Central memory CD8-positive, alpha-beta T cell (primary cell): Measurements from ENCODE around the gene DNMT3A.

Experiments
- ATAC-seq: fragments of 150-1000 bp; cut with Tn5 transposase; replicated peaks from 2 replicates; pipeline ENCODE4 v1.10.0; 2022; ENCODE audit warnings: mild to moderate bottlenecking, moderate FRiP score, moderate number of reproducible peaks; ENCODE audit not compliant: poor library complexity, severe bottlenecking; ENCODE audit errors: extremely low read depth
- DNase-seq, 2 donors: peaks; one replicate each; pipeline ENCODE4 v3.0.0; 2021; ENCODE audit warnings: low spot score in 2 of 2
- H3K27ac Mint-ChIP-seq: one replicate; pipeline ENCODE4 v1.8.0; 2022; ENCODE audit warnings: low read depth, mild to moderate bottlenecking, moderate library complexity, mixed read lengths
- H3K27me3 Mint-ChIP-seq: one replicate; pipeline ENCODE4 v1.8.0; 2022; ENCODE audit warnings: mixed read lengths
- H3K36me3 Mint-ChIP-seq: one replicate; pipeline ENCODE4 v1.8.0; 2022; ENCODE audit warnings: mild to moderate bottlenecking, moderate library complexity, mixed read lengths; ENCODE audit not compliant: insufficient read depth
- H3K4me1 Mint-ChIP-seq: one replicate; pipeline ENCODE4 v1.8.0; 2022; ENCODE audit warnings: mixed read lengths
- H3K4me3 Mint-ChIP-seq: one replicate; pipeline ENCODE4 v1.8.0; 2022; ENCODE audit warnings: mild to moderate bottlenecking, moderate library complexity, mixed read lengths
- H3K9me3 Mint-ChIP-seq: one replicate; pipeline ENCODE4 v1.8.0; 2022; ENCODE audit warnings: mixed read lengths

Gene DNMT3A

GRCh38 chr2:25301453-25302352 is 40.0 kb downstream of the DNMT3A start:
- Mint-ChIP-seq H3K36me3 (no peaks in the 10 kb centered on the region), H3K27ac (peak overlapping the region; percentile 88), H3K9me3 (no peaks in the 10 kb centered on the region), H3K27me3 (no peaks in the 10 kb centered on the region), H3K4me1 (peaks cover 31% of the 10 kb centered on the region), H3K4me3 (peak overlapping the region; percentile 12)
- ATAC-seq (peak; percentile 81), DNase-seq (no peak)

DNA sequence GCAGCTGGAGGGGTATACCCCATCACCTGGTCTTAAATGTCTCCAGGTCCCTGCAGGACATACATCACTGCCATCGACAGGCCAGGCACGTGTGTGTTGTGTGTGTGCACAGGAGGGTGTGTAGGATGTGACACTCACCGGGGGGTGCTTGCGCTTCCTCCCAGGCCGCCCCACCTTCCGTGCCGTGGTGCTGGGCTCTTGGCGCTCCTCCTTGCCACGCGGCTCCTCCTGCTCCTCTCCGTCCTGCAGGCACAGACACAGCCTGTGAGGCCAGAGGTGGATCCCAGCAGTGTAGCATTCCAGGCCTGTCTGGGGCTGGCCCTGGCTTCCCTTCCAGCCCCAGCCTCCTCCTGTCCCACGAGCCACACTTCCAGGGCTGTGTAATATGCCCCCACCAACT is 41.7 kb downstream of the DNMT3A start:
- no peak overlapping the region for H3K4me3 Mint-ChIP-seq
- no peaks in the 10 kb centered on the region for H3K27me3 Mint-ChIP-seq
- ATAC-seq (no peak), DNase-seq (no peak)
- peaks cover 35% of the 10 kb centered on the region for H3K4me1 Mint-ChIP-seq
- H3K27ac Mint-ChIP-seq: no peak overlapping the region
- H3K9me3 Mint-ChIP-seq: no peaks in the 10 kb centered on the region
- H3K36me3 Mint-ChIP-seq: peaks cover 5% of the 10 kb centered on the region

DNA sequence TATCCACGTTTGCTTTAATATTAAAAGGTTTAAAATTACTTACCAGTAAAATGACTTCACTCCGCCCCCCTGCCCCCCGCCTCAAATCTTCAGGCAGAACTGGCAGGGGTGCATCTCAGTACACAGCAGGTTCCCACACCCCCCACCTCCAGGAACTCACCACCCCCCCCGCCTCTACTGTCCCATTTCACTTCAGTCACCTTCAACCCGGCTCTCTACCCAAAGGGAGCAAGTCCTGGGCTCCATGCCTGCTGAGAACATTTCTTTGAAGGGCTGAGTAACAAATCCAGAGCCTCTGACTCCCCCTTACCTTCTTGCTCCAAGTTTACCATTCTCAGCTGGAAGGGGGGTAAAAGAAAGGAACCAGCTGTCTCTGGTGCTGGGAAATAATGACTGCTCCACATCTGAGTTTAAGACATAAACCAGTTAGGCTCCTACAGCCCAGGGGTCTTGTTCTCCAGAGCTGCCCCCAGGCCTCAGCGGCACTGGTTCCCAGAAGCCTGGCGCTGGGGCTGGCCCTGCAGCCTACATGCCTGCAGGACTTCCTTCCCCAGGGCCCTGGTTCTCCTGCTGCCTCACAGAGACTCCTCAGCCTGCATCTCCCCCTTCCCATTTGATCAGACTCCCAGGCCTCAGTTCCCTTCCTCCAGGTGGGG is 42.8 kb downstream of the DNMT3A start:
- no peaks in the 10 kb centered on the region for H3K9me3 Mint-ChIP-seq
- no peak for DNase-seq
- peaks cover 41% of the 10 kb centered on the region for H3K4me1 Mint-ChIP-seq
- H3K36me3 Mint-ChIP-seq: peaks cover 5% of the 10 kb centered on the region
- H3K27ac Mint-ChIP-seq: no peak overlapping the region
- H3K4me3 Mint-ChIP-seq: no peak overlapping the region
- no peaks in the 10 kb centered on the region for H3K27me3 Mint-ChIP-seq
- ATAC-seq: no peak

GRCh38 chr2:25297738-25298137 is 44.0 kb downstream of the DNMT3A start:
- peak overlapping the region; percentile 67 for H3K27ac Mint-ChIP-seq
- no peak overlapping the region for H3K4me3 Mint-ChIP-seq
- DNase-seq (no peak), ATAC-seq (no peak)
- no peaks in the 10 kb centered on the region for H3K9me3 Mint-ChIP-seq
- peaks cover 50% of the 10 kb centered on the region for H3K4me1 Mint-ChIP-seq
- no peaks in the 10 kb centered on the region for H3K27me3 Mint-ChIP-seq
- peaks cover 5% of the 10 kb centered on the region for H3K36me3 Mint-ChIP-seq

- Mint-ChIP-seq H3K9me3 (no peaks in the 10 kb centered on the region), H3K27me3 (no peaks in the 10 kb centered on the region), H3K4me1 (peaks cover 42% of the 10 kb centered on the region), H3K36me3 (peaks cover 5% of the 10 kb centered on the region), H3K27ac (peak overlapping the region; percentile 94), H3K4me3 (peak overlapping the region; percentile 61)
- no peak for DNase-seq
- no peak for ATAC-seq
Measured at GRCh38 chr2:25295621-25296020, 46.1 kb downstream of the DNMT3A start.

DNA sequence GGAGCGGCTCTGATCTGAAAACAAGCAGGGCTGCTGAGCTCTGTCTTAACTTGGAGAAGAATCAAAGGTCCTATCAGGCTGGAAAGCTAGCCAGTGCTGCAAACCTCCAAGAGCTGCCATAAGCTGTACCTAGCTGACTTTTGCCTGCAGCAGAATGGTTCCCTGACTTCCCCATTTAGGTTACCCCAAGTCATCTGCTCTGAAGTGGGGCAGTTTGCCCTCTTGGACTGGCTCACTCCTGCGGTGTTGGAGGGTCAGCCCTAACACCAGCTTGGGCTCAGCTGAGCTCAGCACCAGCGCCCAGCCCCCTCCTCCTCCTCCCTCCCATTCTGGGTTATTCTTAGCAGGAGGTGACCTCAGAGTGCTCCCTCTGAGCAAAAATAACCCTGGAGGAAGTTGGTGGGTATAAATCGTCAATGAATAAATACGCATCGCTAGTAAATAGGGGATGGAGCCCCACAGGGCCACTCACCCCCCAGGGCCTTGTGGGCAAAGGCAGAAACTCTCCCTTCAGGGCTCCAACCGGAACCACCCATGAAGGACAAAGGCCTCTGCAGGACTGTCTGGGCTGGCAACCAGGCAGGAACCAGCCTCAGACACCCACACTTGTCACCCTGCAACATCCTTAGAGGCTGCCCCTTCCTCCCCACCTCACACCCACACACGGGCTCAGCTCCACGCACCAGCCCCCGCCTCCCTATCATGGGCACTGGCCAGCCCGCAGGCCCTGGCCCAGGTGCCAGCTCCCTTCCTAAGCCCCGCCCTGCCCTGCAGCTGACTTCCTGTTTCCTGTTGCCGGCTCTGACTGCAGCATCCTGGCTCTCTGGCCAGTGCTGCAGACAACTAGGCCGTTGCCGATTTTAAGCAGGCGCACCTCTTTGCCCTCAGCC is 46.9 kb downstream of the DNMT3A start:
- Mint-ChIP-seq H3K36me3 (peaks cover 8% of the 10 kb centered on the region), H3K9me3 (no peaks in the 10 kb centered on the region), H3K27ac (peak overlapping the region; percentile 94)

GRCh38 chr2:25293958-25294562 is 47.7 kb downstream of the DNMT3A start:
- no peak for ATAC-seq
- Mint-ChIP-seq H3K4me1 (peaks cover 42% of the 10 kb centered on the region), H3K4me3 (peak overlapping the region; percentile 61)

More for the DNA sequence above, 46.9 kb downstream of the DNMT3A start:
- Mint-ChIP-seq H3K4me3 (peak overlapping the region; percentile 61), H3K4me1 (peaks cover 42% of the 10 kb centered on the region), H3K27me3 (no peaks in the 10 kb centered on the region)
- DNase-seq (peak; percentile 53 to 76), ATAC-seq (peak; percentile 88)

DNA sequence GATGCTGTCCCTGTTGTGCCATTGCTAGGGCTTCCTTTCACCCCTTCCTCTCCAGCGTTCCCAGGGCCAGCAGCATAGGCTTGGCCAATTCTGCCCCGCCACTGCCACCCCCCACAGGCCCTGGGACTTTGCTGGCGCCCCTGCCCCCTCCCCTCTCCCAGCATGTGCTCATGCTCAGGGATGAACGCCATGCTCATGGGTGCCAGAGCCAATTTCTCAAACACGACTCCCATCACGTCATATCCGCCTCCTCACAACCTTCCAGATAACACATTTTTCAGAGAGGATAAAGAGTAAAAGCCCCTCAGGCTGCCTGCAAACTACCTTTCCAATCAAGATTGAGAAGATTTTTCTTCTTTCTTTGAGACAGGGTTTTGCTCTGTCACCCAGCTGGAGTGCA is 48.6 kb downstream of the DNMT3A start:
- Mint-ChIP-seq H3K36me3 (peaks cover 8% of the 10 kb centered on the region), H3K4me1 (peaks cover 42% of the 10 kb centered on the region), H3K27me3 (no peaks in the 10 kb centered on the region), H3K9me3 (no peaks in the 10 kb centered on the region), H3K27ac (peak overlapping the region; percentile 94), H3K4me3 (no peak overlapping the region)
- ATAC-seq (no peak), DNase-seq (no peak)

More at GRCh38 chr2:25293958-25294562, 47.7 kb downstream of the DNMT3A start:
- no peaks in the 10 kb centered on the region for H3K9me3 Mint-ChIP-seq
- peaks cover 8% of the 10 kb centered on the region for H3K36me3 Mint-ChIP-seq
- peak overlapping the region; percentile 94 for H3K27ac Mint-ChIP-seq
- DNase-seq: no peak
- no peaks in the 10 kb centered on the region for H3K27me3 Mint-ChIP-seq

DNA sequence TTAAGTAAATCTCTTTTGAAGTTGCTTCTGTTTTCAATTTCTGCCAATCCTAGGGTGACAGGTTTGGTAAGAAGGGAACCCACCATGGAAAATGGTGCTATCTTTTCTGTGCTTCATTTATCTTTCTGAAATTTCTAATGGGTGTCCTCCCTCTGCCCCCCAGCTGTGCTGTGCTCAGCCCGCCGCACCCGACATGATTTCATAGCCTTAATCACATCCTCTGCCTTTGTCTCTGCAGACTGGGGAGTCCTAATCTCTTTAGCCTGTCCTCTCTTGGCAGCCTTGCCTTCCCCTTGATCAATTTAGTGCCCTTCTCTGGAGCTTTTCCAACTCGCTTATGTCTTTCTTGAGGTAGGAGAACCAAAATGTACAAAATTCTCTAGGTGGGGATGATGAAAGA is 49.3 kb downstream of the DNMT3A start:
- no peak overlapping the region for H3K4me3 Mint-ChIP-seq
- DNase-seq: no peak
- peaks cover 8% of the 10 kb centered on the region for H3K36me3 Mint-ChIP-seq
- no peaks in the 10 kb centered on the region for H3K9me3 Mint-ChIP-seq
- no peaks in the 10 kb centered on the region for H3K27me3 Mint-ChIP-seq
- ATAC-seq: no peak
- peaks cover 42% of the 10 kb centered on the region for H3K4me1 Mint-ChIP-seq
- peak overlapping the region; percentile 23 for H3K27ac Mint-ChIP-seq

- no peak for ATAC-seq
- Mint-ChIP-seq H3K27me3 (no peaks in the 10 kb centered on the region), H3K4me1 (peaks cover 42% of the 10 kb centered on the region), H3K36me3 (peaks cover 5% of the 10 kb centered on the region), H3K4me3 (no peak overlapping the region), H3K27ac (no peak overlapping the region), H3K9me3 (no peaks in the 10 kb centered on the region)
- no peak for DNase-seq
Measured at GRCh38 chr2:25290811-25291495, 50.8 kb downstream of the DNMT3A start.

DNA sequence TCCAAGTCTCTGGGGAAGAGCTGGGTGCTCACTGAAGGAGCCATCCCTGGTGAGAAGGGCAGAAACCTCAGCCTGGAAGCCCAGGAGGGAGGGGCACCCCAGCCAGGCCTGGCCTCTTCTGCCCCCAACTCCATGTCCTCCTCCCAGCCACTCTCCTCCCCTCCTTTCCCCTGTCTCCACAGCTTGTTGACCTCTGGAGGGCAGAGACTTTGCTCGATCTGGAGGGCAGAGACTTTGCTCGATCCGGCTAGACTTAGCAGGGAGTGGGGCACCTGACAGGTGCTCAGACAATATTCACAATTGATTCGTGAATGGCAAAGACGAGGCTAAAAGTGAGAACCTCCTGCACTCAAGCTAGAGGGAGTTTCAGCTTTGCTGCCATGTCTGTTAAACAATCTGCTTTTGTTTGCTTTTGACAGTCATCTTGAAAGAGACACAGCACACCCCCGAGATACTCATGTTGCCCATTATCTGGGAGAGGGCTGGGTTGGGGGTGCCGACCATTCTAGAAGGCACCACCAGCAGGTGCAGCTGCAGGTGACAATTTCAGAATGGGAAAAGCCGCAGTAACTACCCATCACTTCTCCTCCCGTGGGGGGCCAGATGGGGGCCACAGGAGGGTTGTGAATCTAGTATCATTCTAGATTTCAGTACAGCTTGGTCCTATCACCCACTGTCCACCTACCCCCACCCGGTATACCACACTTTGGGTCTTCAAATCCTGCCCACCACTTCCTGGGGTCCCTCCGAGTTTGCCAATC is 54.8 kb downstream of the DNMT3A start:
- Mint-ChIP-seq H3K27me3 (no peaks in the 10 kb centered on the region), H3K4me1 (peaks cover 17% of the 10 kb centered on the region), H3K36me3 (peaks cover 6% of the 10 kb centered on the region), H3K4me3 (no peak overlapping the region), H3K27ac (no peak overlapping the region), H3K9me3 (no peaks in the 10 kb centered on the region)
- ATAC-seq: no peak
- no peak for DNase-seq
